ENCODE measurements around the gene LHPP.

- no peak for TF ChIP-seq GATA2 (IDR thresholded peaks at IDR 0.05; ENCODE audit: low read depth, low read length)
- no peak for TF ChIP-seq GATA3 (IDR thresholded peaks at IDR 0.05; ENCODE audit: low read depth, low read length)
These were observed 2.7 kb downstream of the LHPP start for GRCh38 chr10:124464028-124464965.

Measured in SH-SY5Y (cell line).